IPS-18a (cell line): ENCODE results near the gene PLXNA2.

Experiments
- H3K27ac ChIP-seq: one replicate; pipeline ENCODE4 v1.5.1; 2013; ENCODE audit warnings: low read length
- H3K27me3 ChIP-seq: one replicate; pipeline ENCODE4 v1.6.1; 2013; ENCODE audit warnings: mild to moderate bottlenecking, low read length; ENCODE audit not compliant: control insufficient read depth, insufficient read depth
- H3K36me3 ChIP-seq: one replicate; pipeline ENCODE4 v1.6.1; 2013; ENCODE audit warnings: low read depth, low read length; ENCODE audit not compliant: control insufficient read depth
- H3K4me1 ChIP-seq: one replicate; pipeline ENCODE4 v1.6.1; 2013; ENCODE audit warnings: low read depth, low read length; ENCODE audit not compliant: control insufficient read depth
- H3K4me3 ChIP-seq: one replicate; pipeline ENCODE4 v1.5.1; 2013; ENCODE audit warnings: low read length
- H3K9ac ChIP-seq: one replicate; pipeline ENCODE4 v1.6.1; 2013; ENCODE audit warnings: mild to moderate bottlenecking, low read length, moderate library complexity
- H3K9me3 ChIP-seq: one replicate; pipeline ENCODE4 v1.6.1; 2013; ENCODE audit warnings: low read depth, low read length; ENCODE audit not compliant: control insufficient read depth

The PLXNA2 gene

GRCh38 chr1:208069908-208070307 is 174.3 kb downstream of the PLXNA2 start:
- no peaks in the 10 kb centered on the region for H3K4me1 ChIP-seq
- no peak overlapping the region for H3K9ac ChIP-seq
- no peak overlapping the region for H3K27ac ChIP-seq
- H3K27me3 ChIP-seq: no peaks in the 10 kb centered on the region
- no peaks in the 10 kb centered on the region for H3K9me3 ChIP-seq
- H3K4me3 ChIP-seq: no peak overlapping the region
- no peaks in the 10 kb centered on the region for H3K36me3 ChIP-seq

DNA sequence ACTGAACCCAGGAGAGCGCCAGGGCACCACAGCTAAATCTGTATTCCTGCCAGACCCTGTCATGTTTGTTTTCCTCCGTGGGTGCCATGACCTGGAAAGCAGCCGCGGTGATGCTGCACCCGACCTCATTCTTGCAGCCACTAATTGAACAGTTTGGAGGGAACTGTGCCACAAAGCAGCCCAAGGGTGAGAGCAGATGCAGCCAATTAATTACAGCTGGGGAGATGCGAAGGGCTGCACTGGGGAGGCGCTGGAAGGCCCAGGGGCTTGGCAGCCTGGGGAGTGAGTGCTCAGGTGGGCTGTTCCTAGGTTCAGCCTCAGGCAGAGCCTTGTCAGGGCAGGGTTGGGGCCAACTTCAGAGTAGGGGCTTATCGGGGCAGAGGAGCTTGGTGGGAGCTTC is 174.9 kb downstream of the PLXNA2 start:
- no peaks in the 10 kb centered on the region for H3K36me3 ChIP-seq
- no peak overlapping the region for H3K9ac ChIP-seq
- H3K4me3 ChIP-seq: no peak overlapping the region
- H3K9me3 ChIP-seq: no peaks in the 10 kb centered on the region
- H3K27ac ChIP-seq: no peak overlapping the region
- no peaks in the 10 kb centered on the region for H3K27me3 ChIP-seq
- H3K4me1 ChIP-seq: no peaks in the 10 kb centered on the region

- no peaks in the 10 kb centered on the region for H3K9me3 ChIP-seq
- H3K4me1 ChIP-seq: no peaks in the 10 kb centered on the region
- no peak overlapping the region for H3K4me3 ChIP-seq
- H3K36me3 ChIP-seq: no peaks in the 10 kb centered on the region
- no peaks in the 10 kb centered on the region for H3K27me3 ChIP-seq
- no peak overlapping the region for H3K9ac ChIP-seq
- no peak overlapping the region for H3K27ac ChIP-seq
These were observed 175.3 kb downstream of the PLXNA2 start for GRCh38 chr1:208068908-208069307.

DNA sequence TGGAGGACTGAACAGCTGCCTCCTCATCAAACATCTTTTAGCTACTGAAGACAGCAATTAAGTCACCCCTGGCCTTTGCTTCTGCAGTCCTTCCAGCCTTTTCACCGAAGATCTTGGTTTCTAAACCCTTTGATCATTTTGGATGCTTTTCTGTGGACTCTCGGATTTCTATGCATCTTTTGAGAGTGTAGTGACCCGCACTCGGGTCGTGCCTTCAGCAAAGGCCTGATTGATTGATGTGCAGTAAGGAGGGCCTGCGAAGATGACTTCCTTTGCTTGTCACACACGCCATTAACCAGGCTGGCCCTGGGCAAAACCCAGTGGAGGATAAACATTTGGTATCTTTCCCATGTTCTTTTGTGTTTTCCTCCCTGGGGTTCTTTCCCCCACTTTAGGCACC is 175.8 kb downstream of the PLXNA2 start:
- H3K36me3 ChIP-seq: no peaks in the 10 kb centered on the region
- no peaks in the 10 kb centered on the region for H3K27me3 ChIP-seq
- H3K4me1 ChIP-seq: no peaks in the 10 kb centered on the region
- H3K9ac ChIP-seq: no peak overlapping the region
- no peak overlapping the region for H3K27ac ChIP-seq
- no peak overlapping the region for H3K4me3 ChIP-seq
- no peaks in the 10 kb centered on the region for H3K9me3 ChIP-seq

DNA sequence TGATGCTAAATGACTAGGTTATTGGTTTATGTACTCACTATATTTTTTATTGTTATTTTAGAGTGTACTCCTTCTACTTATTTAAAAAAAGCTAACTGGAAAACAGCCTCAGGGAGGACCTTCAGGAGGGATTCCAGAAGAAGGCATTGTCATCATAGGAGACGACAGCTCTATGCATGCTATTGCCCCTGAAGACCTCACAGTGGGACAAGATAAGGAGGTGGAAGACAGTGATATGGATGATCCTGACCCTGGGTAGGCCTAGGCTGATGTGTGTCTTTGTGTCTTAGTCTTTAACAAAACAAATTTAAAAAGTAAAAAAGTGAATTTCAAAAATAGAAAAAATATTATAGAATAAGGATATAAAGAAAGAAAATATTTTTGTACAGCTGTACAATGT is 177.6 kb downstream of the PLXNA2 start:
- H3K9ac ChIP-seq: no peak overlapping the region
- H3K4me1 ChIP-seq: no peaks in the 10 kb centered on the region
- no peaks in the 10 kb centered on the region for H3K9me3 ChIP-seq
- H3K4me3 ChIP-seq: no peak overlapping the region
- no peaks in the 10 kb centered on the region for H3K36me3 ChIP-seq
- H3K27me3 ChIP-seq: no peaks in the 10 kb centered on the region
- H3K27ac ChIP-seq: no peak overlapping the region

DNA sequence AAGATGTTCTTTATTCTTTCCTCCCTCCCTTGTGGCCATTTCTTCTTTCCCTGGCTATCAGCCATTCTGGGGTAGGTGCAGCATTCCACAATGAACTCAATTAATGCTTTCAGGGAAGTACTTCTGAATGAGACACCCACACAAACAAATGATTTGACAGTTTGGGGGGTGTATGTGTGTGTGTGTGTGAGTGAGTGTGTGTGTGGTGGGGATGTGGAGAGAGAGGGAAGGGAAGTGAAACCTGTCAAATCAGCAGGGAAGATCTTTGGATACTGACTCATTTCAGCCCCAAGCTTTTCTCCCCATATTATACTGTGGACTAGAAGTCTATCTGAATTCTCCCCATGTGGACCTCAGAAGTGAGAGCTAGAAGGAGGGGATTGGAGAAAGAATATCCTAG is 178.3 kb downstream of the PLXNA2 start:
- Histone ChIP-seq H3K27me3 (no peaks in the 10 kb centered on the region), H3K4me1 (no peaks in the 10 kb centered on the region), H3K9me3 (no peaks in the 10 kb centered on the region), H3K27ac (no peak overlapping the region), H3K4me3 (no peak overlapping the region), H3K36me3 (no peaks in the 10 kb centered on the region), H3K9ac (no peak overlapping the region)

- H3K9ac ChIP-seq: no peak overlapping the region
- H3K4me1 ChIP-seq: peaks cover 5% of the 10 kb centered on the region
- no peak overlapping the region for H3K4me3 ChIP-seq
- H3K9me3 ChIP-seq: no peaks in the 10 kb centered on the region
- no peaks in the 10 kb centered on the region for H3K27me3 ChIP-seq
- H3K36me3 ChIP-seq: no peaks in the 10 kb centered on the region
- H3K27ac ChIP-seq: no peak overlapping the region
These were observed 182.6 kb downstream of the PLXNA2 start for GRCh38 chr1:208061632-208062031.

- H3K9me3 ChIP-seq: no peaks in the 10 kb centered on the region
- no peak overlapping the region for H3K9ac ChIP-seq
- H3K4me1 ChIP-seq: peaks cover 5% of the 10 kb centered on the region
- H3K27ac ChIP-seq: no peak overlapping the region
- H3K36me3 ChIP-seq: no peaks in the 10 kb centered on the region
- H3K27me3 ChIP-seq: no peaks in the 10 kb centered on the region
- no peak overlapping the region for H3K4me3 ChIP-seq
These were observed 183.1 kb downstream of the PLXNA2 start for GRCh38 chr1:208061118-208061517.

GRCh38 chr1:208060215-208060869 is 183.8 kb downstream of the PLXNA2 start:
- Histone ChIP-seq H3K9ac (no peak overlapping the region), H3K27me3 (no peaks in the 10 kb centered on the region), H3K27ac (no peak overlapping the region)

GRCh38 chr1:208059409-208060001 is 184.7 kb downstream of the PLXNA2 start:
- H3K9ac ChIP-seq: no peak overlapping the region
- peaks cover 5% of the 10 kb centered on the region for H3K4me1 ChIP-seq
- H3K4me3 ChIP-seq: no peak overlapping the region
- H3K36me3 ChIP-seq: no peaks in the 10 kb centered on the region
- no peaks in the 10 kb centered on the region for H3K27me3 ChIP-seq
- no peaks in the 10 kb centered on the region for H3K9me3 ChIP-seq
- H3K27ac ChIP-seq: no peak overlapping the region

More at GRCh38 chr1:208060215-208060869, 183.8 kb downstream of the PLXNA2 start:
- Histone ChIP-seq H3K4me3 (no peak overlapping the region), H3K36me3 (no peaks in the 10 kb centered on the region), H3K9me3 (no peaks in the 10 kb centered on the region), H3K4me1 (peaks cover 5% of the 10 kb centered on the region)

- no peak overlapping the region for H3K4me3 ChIP-seq
- H3K9ac ChIP-seq: no peak overlapping the region
- no peak overlapping the region for H3K27ac ChIP-seq
- H3K36me3 ChIP-seq: no peaks in the 10 kb centered on the region
- peaks cover 5% of the 10 kb centered on the region for H3K4me1 ChIP-seq
- no peaks in the 10 kb centered on the region for H3K9me3 ChIP-seq
- H3K27me3 ChIP-seq: no peaks in the 10 kb centered on the region
These were observed 185.4 kb downstream of the PLXNA2 start for GRCh38 chr1:208058756-208059155.

- Histone ChIP-seq H3K4me1 (peaks cover 5% of the 10 kb centered on the region), H3K27ac (no peak overlapping the region), H3K4me3 (no peak overlapping the region), H3K27me3 (no peaks in the 10 kb centered on the region), H3K36me3 (no peaks in the 10 kb centered on the region), H3K9me3 (no peaks in the 10 kb centered on the region), H3K9ac (no peak overlapping the region)
These were observed 185.9 kb downstream of the PLXNA2 start for GRCh38 chr1:208058267-208058666.
